Neural cell (in vitro differentiated cells): ENCODE measurements around the gene MAGEE2. TPM values are rescaled to one million over a fixed set of nuclear protein-coding genes. Genes with fewer than 3 reads are reported as not detected.

Source experiments
- H2AFZ ChIP-seq: fragments of 200-600, 300-800 bp; sonication (generic), shearing (Covaris generic); 2 replicates; pipeline ENCODE4 v1.6.0; 2014; ENCODE audit warnings: low read depth, mild to moderate bottlenecking, antibody characterized with exemption, low read length, moderate library complexity
- H3F3A ChIP-seq: fragments of 200-600 bp; shearing (Covaris generic); 2 replicates; pipeline ENCODE4 v1.6.1; 2016; ENCODE audit warnings: mild to moderate bottlenecking, moderate library complexity, mixed read lengths, antibody characterized with exemption, low read length; ENCODE audit not compliant: insufficient read depth, poor library complexity, severe bottlenecking
- H3K27ac ChIP-seq: fragments of 200-600, 300-800 bp; sonication (generic), shearing (Covaris generic); 2 replicates; pipeline ENCODE4 v1.5.1; 2014; ENCODE audit warnings: mild to moderate bottlenecking, low read length, moderate library complexity
- H3K27me3 ChIP-seq: fragments of 300-800, 200-600 bp; sonication (generic), shearing (Covaris generic); 2 replicates; pipeline ENCODE4 v1.6.0; 2014; ENCODE audit warnings: mild to moderate bottlenecking, low read depth, low read length, moderate library complexity; ENCODE audit not compliant: insufficient read depth
- H3K36me3 ChIP-seq: fragments of 300-800, 200-600 bp; sonication (generic), shearing (Covaris generic); 2 replicates; pipeline ENCODE4 v1.5.1; 2014; ENCODE audit warnings: mild to moderate bottlenecking, antibody characterized with exemption, low read length, moderate library complexity; ENCODE audit not compliant: insufficient read depth
- H3K4me2 ChIP-seq: fragments of 300-800, 200-600 bp; sonication (generic), shearing (Covaris generic); 2 replicates; pipeline ENCODE4 v1.6.0; 2014; ENCODE audit warnings: mild to moderate bottlenecking, low read length
- H3K4me3 ChIP-seq: fragments of 300-800, 200-600 bp; sonication (generic), shearing (Covaris generic); 2 replicates; pipeline ENCODE4 v1.5.1; 2014; ENCODE audit warnings: mild to moderate bottlenecking, low read length, moderate library complexity
- H3K79me2 ChIP-seq: fragments of 200-600 bp; shearing (Covaris generic); replicated peaks from 2 replicates; pipeline ENCODE4 v1.6.0; 2014; ENCODE audit warnings: mild to moderate bottlenecking, low read length, moderate library complexity; ENCODE audit not compliant: insufficient read depth
- H3K9ac ChIP-seq: fragments of 300-800, 200-600 bp; sonication (generic), shearing (Covaris generic); 2 replicates; pipeline ENCODE4 v1.6.1; 2016; ENCODE audit warnings: mild to moderate bottlenecking, low read length, mixed read lengths
- H3K9me2 ChIP-seq: fragments of 200-600 bp; shearing (Covaris generic); 2 replicates; pipeline ENCODE4 v1.6.1; 2016; ENCODE audit warnings: mild to moderate bottlenecking, low read length, mixed read lengths; ENCODE audit not compliant: insufficient read depth
- H3K9me3 ChIP-seq: fragments of 200-600, 300-800 bp; sonication (generic), shearing (Covaris generic); 2 replicates; pipeline ENCODE4 v1.6.1; 2016; ENCODE audit warnings: mild to moderate bottlenecking, mixed run types, low read length, moderate library complexity, mixed read lengths
- H4K20me1 ChIP-seq: fragments of 200-600 bp; shearing (Covaris generic); 2 replicates; pipeline ENCODE4 v1.6.1; 2016; ENCODE audit warnings: mild to moderate bottlenecking, mixed run types; ENCODE audit not compliant: insufficient read depth
- EP300 ChIP-seq: fragments of 450-650 bp; conservative IDR thresholded peaks from 2 replicates; pipeline ENCODE4 v1.6.1; 2014; ENCODE audit warnings: antibody characterized with exemption, mild to moderate bottlenecking, moderate library complexity; ENCODE audit not compliant: poor library complexity, severe bottlenecking
- EZH2 ChIP-seq: fragments of 200-600, 300-800 bp; shearing (Covaris generic), sonication (generic); IDR thresholded peaks from 2 replicates; pipeline ENCODE4 v1.6.1; 2014; ENCODE audit warnings: antibody characterized with exemption, low read length, borderline replicate concordance, mild to moderate bottlenecking; ENCODE audit not compliant: insufficient read depth, poor library complexity, severe bottlenecking
- POLR2AphosphoS5 ChIP-seq: IDR thresholded peaks from 2 replicates; pipeline ENCODE4 v1.6.1; 2012
- RAD21 ChIP-seq: fragments of 450-650 bp; conservative IDR thresholded peaks from 2 replicates; pipeline ENCODE4 v1.6.1; 2014; ENCODE audit warnings: antibody characterized with exemption, mild to moderate bottlenecking, moderate library complexity
- TAF1 ChIP-seq: IDR thresholded peaks from 2 replicates; pipeline ENCODE4 v1.6.1; 2012; ENCODE audit warnings: low read depth
- polyA plus RNA-seq: library from polyadenylated mRNA; depleted of rRNA; stranded (reverse); fragments of >200 nt; gene quantifications from 2 replicates; pipeline ENCODE4 v1.2.3, GENCODE V29; 2014
- TF ChIP-seq, protein P1 (sequence below): IDR thresholded peaks from 2 replicates; pipeline ENCODE4 v1.6.1; 2012; ENCODE audit warnings: borderline replicate concordance

MAGEE2 gene
- polyA plus RNA-seq, 1 donor from 2014 or later = not detected

DNA sequence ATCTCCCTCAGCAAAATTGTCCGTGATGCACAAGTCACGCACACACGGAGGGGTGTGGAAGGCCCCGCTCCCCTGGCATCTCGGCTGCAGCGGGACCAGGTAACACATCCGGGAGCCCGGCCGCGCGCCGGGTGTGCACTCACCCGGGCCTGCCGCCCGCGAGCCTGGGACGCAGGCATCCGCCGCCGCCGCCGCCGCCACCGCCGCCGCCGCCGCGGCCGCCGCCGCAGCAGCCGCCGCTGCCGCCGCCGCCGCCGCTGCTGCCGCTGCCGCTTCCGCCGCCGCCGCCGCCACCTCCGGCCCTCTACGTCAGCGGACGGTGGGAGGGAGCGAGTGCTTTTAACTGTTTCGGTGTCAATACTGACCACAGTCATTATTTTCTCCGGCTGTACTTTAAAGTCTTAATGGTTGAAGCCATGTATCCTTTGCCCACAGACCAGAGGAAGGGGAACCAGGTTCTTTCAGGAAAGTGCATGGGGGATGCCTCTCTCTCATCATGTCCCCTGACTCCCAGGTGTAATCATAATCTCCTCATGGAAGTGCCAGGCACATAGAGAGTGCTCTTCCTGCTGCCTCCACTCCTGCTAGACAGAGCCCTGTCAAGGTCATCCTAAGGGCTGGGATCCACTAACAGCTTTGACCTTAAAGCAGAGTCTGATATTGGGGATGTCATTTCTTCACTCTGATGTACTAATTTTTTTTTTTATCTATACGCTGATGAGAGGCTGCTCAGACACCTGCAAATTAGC lies 38.0 kb downstream of the MAGEE2 start:
- no peaks in the 10 kb centered on the region for H3K9me2 ChIP-seq
- H3K79me2 ChIP-seq = no peaks in the 10 kb centered on the region
- H3K9me3 ChIP-seq = peaks cover 8% of the 10 kb centered on the region
- peak overlapping the region; percentile 67 for H3K27ac ChIP-seq
- no peaks in the 10 kb centered on the region for H3F3A ChIP-seq
- H4K20me1 ChIP-seq = no peaks in the 10 kb centered on the region
- no peaks in the 10 kb centered on the region for H3K27me3 ChIP-seq
- TF ChIP-seq TAF1 (no peak), EZH2 (no peak), RAD21 (no peak), POLR2AphosphoS5 (no peak), EP300 (no peak)
- TF ChIP-seq, protein P1, sequence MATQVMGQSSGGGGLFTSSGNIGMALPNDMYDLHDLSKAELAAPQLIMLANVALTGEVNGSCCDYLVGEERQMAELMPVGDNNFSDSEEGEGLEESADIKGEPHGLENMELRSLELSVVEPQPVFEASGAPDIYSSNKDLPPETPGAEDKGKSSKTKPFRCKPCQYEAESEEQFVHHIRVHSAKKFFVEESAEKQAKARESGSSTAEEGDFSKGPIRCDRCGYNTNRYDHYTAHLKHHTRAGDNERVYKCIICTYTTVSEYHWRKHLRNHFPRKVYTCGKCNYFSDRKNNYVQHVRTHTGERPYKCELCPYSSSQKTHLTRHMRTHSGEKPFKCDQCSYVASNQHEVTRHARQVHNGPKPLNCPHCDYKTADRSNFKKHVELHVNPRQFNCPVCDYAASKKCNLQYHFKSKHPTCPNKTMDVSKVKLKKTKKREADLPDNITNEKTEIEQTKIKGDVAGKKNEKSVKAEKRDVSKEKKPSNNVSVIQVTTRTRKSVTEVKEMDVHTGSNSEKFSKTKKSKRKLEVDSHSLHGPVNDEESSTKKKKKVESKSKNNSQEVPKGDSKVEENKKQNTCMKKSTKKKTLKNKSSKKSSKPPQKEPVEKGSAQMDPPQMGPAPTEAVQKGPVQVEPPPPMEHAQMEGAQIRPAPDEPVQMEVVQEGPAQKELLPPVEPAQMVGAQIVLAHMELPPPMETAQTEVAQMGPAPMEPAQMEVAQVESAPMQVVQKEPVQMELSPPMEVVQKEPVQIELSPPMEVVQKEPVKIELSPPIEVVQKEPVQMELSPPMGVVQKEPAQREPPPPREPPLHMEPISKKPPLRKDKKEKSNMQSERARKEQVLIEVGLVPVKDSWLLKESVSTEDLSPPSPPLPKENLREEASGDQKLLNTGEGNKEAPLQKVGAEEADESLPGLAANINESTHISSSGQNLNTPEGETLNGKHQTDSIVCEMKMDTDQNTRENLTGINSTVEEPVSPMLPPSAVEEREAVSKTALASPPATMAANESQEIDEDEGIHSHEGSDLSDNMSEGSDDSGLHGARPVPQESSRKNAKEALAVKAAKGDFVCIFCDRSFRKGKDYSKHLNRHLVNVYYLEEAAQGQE = no peak
- no peaks in the 10 kb centered on the region for H3K36me3 ChIP-seq
- H3K9ac ChIP-seq = peak overlapping the region; percentile 62
- peak overlapping the region; percentile 59 for H3K4me2 ChIP-seq
- peak overlapping the region; percentile 68 for H3K4me3 ChIP-seq
- H2AFZ ChIP-seq = no peak overlapping the region
